ENCODE measurements around the gene ADAMTS14. TPM values are rescaled to one million over a fixed set of nuclear protein-coding genes. Genes with fewer than 3 reads are reported as not detected.
"Not testable (repeated sequence)": the region's sequence is repeated elsewhere in the genome, so short reads cannot be mapped to it uniquely, and the experiment has no call there.

The ADAMTS14 gene
- total RNA-seq, 1 donor from 2014 or later: not detected

DNA sequence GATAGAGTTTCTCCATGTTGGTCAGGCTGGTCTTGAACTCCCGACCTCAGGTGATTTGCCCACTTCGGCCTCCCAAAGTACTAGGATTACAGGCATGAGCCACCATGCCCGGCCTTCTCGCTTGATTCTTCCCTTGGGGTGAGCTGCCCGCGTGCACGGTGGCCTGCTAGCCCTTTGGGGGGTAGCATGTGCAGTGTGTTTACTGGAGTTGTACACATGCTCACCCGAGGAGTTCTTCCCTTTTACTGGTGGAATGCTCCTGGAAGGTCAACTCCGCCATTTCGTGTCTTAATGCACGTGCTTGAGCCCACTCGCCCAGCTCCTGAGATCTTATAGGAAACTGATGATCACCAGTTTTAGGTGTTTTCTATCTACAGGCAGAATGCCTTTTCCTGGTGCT, 17.0 kb upstream of the ADAMTS14 start:
- no peak for DNase-seq (ENCODE audit: low read depth in 2 of 2)

DNA sequence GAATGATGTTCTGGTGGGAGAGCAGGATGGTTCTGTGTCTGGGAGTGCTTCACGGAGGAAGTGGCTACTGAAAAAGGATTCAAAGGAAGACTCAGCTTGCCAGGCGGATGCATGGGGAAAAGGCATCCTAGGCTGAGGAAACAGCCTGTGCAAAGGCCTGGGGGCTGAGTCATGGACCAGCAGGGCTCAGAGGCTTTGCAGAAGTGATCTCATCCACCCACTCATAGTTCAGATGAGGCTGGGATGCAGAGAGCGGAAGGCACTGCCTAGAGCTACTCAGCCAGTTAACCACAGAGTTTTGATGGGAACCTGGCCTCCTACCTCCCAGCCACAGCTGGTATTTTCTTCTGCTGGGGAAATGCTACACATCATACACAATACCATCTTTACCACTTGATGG, 15.8 kb upstream of the ADAMTS14 start:
- peak in 1 of 2 donors; percentile 94 for DNase-seq (ENCODE audit: low read depth in 2 of 2)

GRCh38 chr10:70657041-70657440, 15.3 kb upstream of the ADAMTS14 start:
- no peak for DNase-seq (ENCODE audit: low read depth in 2 of 2)

GRCh38 chr10:70658582-70659136, 13.6 kb upstream of the ADAMTS14 start:
- DNase-seq (ENCODE audit: low read depth in 2 of 2): no peak

GRCh38 chr10:70659306-70659705, 13.0 kb upstream of the ADAMTS14 start:
- no peak for DNase-seq (ENCODE audit: low read depth in 2 of 2)

GRCh38 chr10:70660722-70661121, 11.6 kb upstream of the ADAMTS14 start:
- no peak for DNase-seq (ENCODE audit: low read depth in 2 of 2)

DNA sequence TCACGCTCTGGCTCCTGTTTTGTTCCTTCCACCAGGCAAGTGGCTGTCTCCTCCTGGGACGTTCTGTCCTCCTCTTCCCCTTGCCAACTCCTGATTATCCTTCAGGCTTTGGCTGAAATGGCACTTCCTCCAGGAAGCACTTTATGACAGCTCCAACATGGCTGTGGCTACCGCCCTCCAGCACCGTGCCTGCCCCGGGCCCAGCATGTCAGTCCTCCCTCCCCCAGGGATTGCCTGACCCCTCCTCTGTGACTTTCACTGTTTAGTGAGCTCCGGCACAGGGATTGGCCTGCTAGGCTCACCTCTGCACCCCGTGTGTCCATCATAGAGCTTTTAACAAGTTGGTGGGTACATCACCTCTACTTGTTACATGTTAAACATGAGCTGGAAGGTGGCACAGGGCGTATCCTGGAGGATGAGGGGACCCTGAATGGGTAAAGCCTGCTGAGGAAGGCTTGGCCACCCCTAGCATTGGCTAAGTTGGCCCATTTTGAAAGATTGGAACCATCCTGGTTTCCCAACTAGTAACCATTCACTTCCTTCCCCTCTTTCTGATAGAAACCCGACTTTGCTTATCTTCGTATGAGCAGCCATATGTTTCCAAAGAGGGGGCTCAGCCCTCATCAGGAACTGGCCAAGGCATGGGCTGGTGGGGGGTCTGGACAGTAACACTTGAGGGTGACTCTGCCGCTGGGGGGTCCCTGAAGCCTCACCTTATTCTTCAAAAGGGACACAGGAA, 10.5 kb upstream of the ADAMTS14 start:
- DNase-seq (ENCODE audit: low read depth in 2 of 2): no peak

- no peak for DNase-seq (ENCODE audit: low read depth in 2 of 2)
These were observed 9.7 kb upstream of the ADAMTS14 start for GRCh38 chr10:70662362-70663220.

GRCh38 chr10:70663458-70664409, 8.6 kb upstream of the ADAMTS14 start:
- not testable (repeated sequence) for DNase-seq (ENCODE audit: low read depth in 2 of 2)

DNA sequence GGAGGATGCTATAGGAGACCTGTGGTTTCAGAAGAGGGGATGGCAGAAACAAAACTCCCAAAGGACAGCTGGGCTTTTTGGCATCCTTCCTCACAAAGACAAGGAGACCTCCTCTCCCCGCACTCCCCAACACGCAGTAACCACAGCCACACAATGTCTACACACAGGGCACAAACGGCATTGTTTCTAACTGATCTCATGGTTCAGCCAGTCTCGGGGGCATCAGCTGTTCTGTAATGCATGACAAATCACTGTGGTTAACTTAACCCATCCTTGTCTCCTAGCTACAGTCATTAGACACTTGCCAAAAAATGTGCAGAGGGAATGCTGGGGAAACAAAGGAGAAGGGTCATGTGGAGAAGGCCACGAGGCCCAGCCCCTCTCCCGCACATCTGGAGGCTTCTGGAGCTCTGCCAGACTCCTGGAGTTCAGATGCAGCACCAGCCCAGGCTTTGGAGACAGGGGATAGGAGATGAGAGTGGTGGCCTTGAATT, 7.6 kb upstream of the ADAMTS14 start:
- DNase-seq (ENCODE audit: low read depth in 2 of 2): peak in 1 of 2 donors; percentile 76

DNA sequence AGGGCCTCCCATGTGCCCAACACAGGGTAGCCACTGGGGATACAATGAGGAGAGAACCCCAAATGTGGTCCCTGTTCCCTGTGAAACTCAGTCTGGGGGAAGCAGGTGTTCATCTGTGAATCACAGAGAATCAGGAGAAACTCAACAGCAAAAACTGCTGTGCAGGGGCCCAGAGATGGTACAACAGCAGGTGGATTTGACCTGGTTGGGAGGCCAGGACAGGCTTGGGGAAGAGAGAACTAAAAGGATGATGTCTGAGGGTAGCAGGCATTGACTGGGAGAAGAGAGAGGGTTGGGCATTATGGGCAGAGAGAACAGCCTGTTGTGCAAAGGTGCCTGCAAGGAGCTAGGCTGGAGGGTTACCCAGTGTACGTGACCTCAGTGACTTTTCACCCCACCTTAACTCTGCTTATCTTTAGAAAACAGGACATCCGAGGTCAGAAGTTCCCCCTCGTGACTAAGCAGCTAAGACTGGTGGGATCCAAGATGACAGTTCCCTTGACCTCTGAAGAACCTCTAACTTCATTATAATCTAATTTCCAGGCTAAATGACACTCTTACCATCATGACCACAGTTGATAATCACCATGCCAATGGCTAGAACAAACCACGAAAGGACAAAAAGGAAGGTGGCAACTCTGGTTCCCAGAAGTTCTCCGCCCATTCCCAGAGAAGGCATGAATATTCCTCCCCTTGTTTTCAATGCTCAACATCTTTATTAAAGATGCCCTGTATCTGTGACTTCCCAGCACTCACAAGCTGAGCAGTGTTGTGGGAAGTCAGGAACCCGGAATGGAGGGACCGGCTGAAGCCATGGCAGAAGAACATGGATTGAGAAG, 5.1 kb upstream of the ADAMTS14 start:
- DNase-seq (ENCODE audit: low read depth in 2 of 2): no peak

GRCh38 chr10:70667818-70668217, 4.5 kb upstream of the ADAMTS14 start:
- not testable (repeated sequence) for DNase-seq (ENCODE audit: low read depth in 2 of 2)

DNA sequence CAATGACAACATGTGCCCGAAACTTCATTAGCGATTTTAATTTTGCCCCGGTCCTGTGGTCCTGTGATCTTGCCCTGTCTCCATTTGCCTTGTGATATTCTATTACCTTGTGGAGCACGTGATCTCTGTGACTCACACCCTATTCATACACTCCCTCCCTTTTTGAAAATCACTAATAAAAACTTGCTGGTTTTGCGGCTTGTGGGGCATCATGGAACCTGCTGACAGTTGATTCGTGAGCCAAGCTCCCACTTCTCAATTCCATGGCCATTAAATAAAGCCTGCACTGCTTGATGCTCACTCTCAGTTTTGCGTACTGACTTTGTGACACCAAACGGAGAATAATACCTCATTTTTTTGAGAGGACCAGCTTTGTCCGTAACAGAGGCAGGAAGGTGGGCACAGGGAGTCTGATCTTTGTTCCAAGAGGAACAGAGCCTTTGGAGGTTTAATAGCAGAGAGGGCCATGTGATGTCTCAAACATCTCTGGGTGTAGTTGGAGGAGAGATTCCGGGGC, 3.8 kb upstream of the ADAMTS14 start:
- DNase-seq (ENCODE audit: low read depth in 2 of 2): no peak

- DNase-seq (ENCODE audit: low read depth in 2 of 2): no peak
These were observed 3.3 kb upstream of the ADAMTS14 start for GRCh38 chr10:70669015-70669414.

DNA sequence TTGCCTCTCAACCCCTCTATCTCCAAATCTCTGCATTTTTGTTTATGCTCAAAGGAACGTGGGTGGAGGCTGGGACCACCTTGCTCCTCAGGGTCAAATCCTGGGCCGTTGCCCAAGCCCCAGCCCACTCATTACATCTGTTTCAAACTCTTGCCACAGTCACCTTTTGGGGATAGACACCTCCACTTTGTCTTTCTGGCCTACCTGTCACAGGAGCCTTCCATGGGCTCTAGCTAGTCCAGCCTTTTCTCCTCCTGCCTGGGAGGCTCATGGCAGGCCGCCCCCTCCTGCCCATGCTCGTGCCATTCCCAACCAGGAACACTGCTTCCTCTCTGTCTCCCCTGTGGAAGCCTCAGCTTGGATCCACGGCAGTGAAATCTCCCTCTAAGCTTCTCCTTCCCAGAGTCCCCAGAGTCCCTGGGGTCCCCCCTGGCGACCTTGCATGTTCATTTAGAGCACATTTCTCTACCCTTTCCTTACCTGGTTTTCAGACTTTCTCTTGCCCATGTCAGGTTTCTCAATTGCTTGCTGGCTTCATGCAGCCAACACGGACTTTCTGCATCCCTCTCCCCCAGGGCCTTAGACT, 2.5 kb upstream of the ADAMTS14 start:
- DNase-seq (ENCODE audit: low read depth in 2 of 2): no peak

- DNase-seq (ENCODE audit: low read depth in 2 of 2): no peak
These were observed 614 bp upstream of the ADAMTS14 start for GRCh38 chr10:70671619-70672164.

GRCh38 chr10:70673043-70673928, 980 bp downstream of the ADAMTS14 start:
- DNase-seq (ENCODE audit: low read depth in 2 of 2): no peak

- DNase-seq (ENCODE audit: low read depth in 2 of 2): no peak
These were observed 1.7 kb downstream of the ADAMTS14 start for GRCh38 chr10:70673929-70674559.

All from lung microvascular endothelial cell (primary cell).